Astrocyte (in vitro differentiated cells and primary cell): ENCODE measurements around the gene PCDH10. TPM values are rescaled to one million over a fixed set of nuclear protein-coding genes. Genes with fewer than 3 reads are reported as not detected.

Source experiments
- DNase-seq: peaks from one replicate; pipeline ENCODE4 v3.0.0-alpha.2; 2010; ENCODE audit warnings: low read depth
- FAIRE-seq: peaks from 2 replicates; lab custom pipeline; 2011; peaks lifted over from hg19 to GRCh38; lab: Jason Lieb, UNC
- H2AFZ ChIP-seq: 2 replicates; pipeline ENCODE4 v1.6.0; 2012; ENCODE audit warnings: low read depth, low read length, inconsistent platforms
- H3K27ac ChIP-seq: 2 replicates; pipeline ENCODE4 v1.5.1; 2011; ENCODE audit warnings: low read depth, low read length, inconsistent platforms
- H3K27me3 ChIP-seq: 2 replicates; pipeline ENCODE4 v1.6.0; 2011; ENCODE audit warnings: low read length, inconsistent platforms; ENCODE audit not compliant: insufficient read depth
- H3K36me3 ChIP-seq: 2 replicates; pipeline ENCODE4 v1.5.1; 2011; ENCODE audit warnings: low read length, inconsistent platforms; ENCODE audit not compliant: insufficient read depth
- H3K4me1 ChIP-seq: 2 replicates; pipeline ENCODE4 v1.5.1; 2011; ENCODE audit warnings: low read length, inconsistent platforms; ENCODE audit not compliant: insufficient read depth
- H3K4me2 ChIP-seq: 2 replicates; pipeline ENCODE4 v1.6.0; 2012; ENCODE audit warnings: low read length, inconsistent platforms
- H3K4me3 ChIP-seq: 2 replicates; pipeline ENCODE4 v1.5.1; 2011; ENCODE audit warnings: low read depth, mild to moderate bottlenecking, low read length, inconsistent platforms; ENCODE audit not compliant: insufficient read depth
- H3K79me2 ChIP-seq: 2 replicates; pipeline ENCODE4 v1.6.0; 2012; ENCODE audit warnings: mild to moderate bottlenecking, low read length, inconsistent platforms; ENCODE audit not compliant: insufficient read depth
- H3K9ac ChIP-seq: 2 replicates; pipeline ENCODE4 v1.6.0; 2012; ENCODE audit warnings: mild to moderate bottlenecking, low read length, inconsistent platforms
- H3K9me3 ChIP-seq: 2 replicates; pipeline ENCODE4 v1.5.1; 2012; ENCODE audit warnings: low read depth, mild to moderate bottlenecking, low read length, inconsistent platforms; ENCODE audit not compliant: insufficient read depth
- H4K20me1 ChIP-seq: 2 replicates; pipeline ENCODE4 v1.6.0; 2012; ENCODE audit warnings: low read length, inconsistent platforms; ENCODE audit not compliant: insufficient read depth
- H3K27ac Mint-ChIP-seq: one replicate; pipeline ENCODE4 v1.8.0; 2021; ENCODE audit warnings: mild to moderate bottlenecking, mixed read lengths; ENCODE audit not compliant: unreplicated experiment
- H3K27me3 Mint-ChIP-seq: one replicate; pipeline ENCODE4 v1.8.0; 2021; ENCODE audit warnings: low read depth, mixed read lengths; ENCODE audit not compliant: unreplicated experiment
- H3K36me3 Mint-ChIP-seq: one replicate; pipeline ENCODE4 v1.8.0; 2021; ENCODE audit warnings: low read depth, mixed read lengths; ENCODE audit not compliant: unreplicated experiment
- H3K4me1 Mint-ChIP-seq: one replicate; pipeline ENCODE4 v1.8.0; 2021; ENCODE audit warnings: low read depth, mixed read lengths; ENCODE audit not compliant: unreplicated experiment
- H3K4me3 Mint-ChIP-seq: one replicate; pipeline ENCODE4 v1.8.0; 2021; ENCODE audit warnings: mild to moderate bottlenecking, moderate library complexity, mixed read lengths; ENCODE audit not compliant: unreplicated experiment
- H3K9me3 Mint-ChIP-seq: one replicate; pipeline ENCODE4 v1.8.0; 2021; ENCODE audit warnings: mild to moderate bottlenecking, mixed read lengths; ENCODE audit not compliant: unreplicated experiment
- EZH2 ChIP-seq: IDR thresholded peaks from 2 replicates; pipeline ENCODE4 v1.6.1; 2012; ENCODE audit warnings: mild to moderate bottlenecking, low read length, inconsistent platforms; ENCODE audit not compliant: insufficient read depth
- total RNA-seq: library from RNA; stranded (reverse); gene quantifications from 2 replicates; pipeline ENCODE4 v1.2.1, GENCODE V29; 2021
- TF ChIP-seq, protein P1 (sequence below): IDR thresholded peaks from 2 replicates; pipeline ENCODE4 v1.5.1; 2011; ENCODE audit warnings: low read depth, mild to moderate bottlenecking, inconsistent platforms, low read length, moderate library complexity; ENCODE audit not compliant: insufficient read depth

PCDH10 gene
- total RNA-seq, 1 donor from 2014 or later = 12.5 TPM

DNA sequence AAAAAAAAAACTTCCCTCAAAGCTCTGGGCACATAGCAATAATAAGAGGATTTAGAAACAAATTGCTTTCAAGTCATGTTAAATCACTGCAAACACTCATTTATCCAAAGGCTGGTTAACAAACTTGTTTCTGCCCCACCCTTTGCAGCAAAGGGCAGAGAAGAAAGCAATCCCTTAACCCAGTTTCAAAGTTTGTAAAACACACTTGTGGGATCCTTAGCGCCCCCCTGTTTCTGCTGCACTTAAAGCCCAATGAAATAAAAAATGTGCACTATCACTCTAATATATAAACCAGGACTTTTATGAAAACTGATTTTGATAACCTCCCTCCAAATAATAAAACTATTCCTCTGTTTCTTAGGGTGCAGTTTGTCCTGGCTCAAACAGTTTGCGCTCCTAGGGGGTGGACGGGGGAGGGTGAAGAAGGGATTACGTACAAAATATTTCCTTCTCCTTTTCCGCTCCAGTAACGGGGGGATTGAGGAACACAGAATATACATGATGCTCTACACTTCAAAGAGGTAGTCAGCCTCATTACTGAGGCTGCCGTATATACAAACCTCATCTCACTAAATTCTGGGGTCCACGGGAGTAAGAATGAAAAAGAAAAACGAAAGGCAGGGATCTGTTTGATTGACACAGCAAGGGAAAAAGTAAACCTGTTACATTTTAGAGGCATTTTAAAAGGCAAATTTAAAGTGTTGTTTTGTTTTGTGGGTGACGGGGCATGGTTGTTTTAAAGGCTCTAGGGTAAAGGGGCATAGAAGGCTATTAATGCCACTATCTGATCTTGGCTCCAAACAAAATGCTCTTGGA lies 3.1 kb upstream of the PCDH10 start:
- no peak for TF ChIP-seq EZH2
- TF ChIP-seq, protein P1, sequence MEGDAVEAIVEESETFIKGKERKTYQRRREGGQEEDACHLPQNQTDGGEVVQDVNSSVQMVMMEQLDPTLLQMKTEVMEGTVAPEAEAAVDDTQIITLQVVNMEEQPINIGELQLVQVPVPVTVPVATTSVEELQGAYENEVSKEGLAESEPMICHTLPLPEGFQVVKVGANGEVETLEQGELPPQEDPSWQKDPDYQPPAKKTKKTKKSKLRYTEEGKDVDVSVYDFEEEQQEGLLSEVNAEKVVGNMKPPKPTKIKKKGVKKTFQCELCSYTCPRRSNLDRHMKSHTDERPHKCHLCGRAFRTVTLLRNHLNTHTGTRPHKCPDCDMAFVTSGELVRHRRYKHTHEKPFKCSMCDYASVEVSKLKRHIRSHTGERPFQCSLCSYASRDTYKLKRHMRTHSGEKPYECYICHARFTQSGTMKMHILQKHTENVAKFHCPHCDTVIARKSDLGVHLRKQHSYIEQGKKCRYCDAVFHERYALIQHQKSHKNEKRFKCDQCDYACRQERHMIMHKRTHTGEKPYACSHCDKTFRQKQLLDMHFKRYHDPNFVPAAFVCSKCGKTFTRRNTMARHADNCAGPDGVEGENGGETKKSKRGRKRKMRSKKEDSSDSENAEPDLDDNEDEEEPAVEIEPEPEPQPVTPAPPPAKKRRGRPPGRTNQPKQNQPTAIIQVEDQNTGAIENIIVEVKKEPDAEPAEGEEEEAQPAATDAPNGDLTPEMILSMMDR = no peak
- no peak for DNase-seq
- Histone ChIP-seq H3K36me3 (no peaks in the 10 kb centered on the region), H2AFZ (peak overlapping the region; percentile 77), H3K4me3 (peak overlapping the region; percentile 90), H3K9me3 (no peaks in the 10 kb centered on the region), H3K4me2 (peak overlapping the region; percentile 100), H4K20me1 (peaks cover 2% of the 10 kb centered on the region), H3K27ac (no peak overlapping the region), H3K9ac (peak overlapping the region; percentile 67), H3K27me3 (no peaks in the 10 kb centered on the region), H3K79me2 (peaks cover 10% of the 10 kb centered on the region), H3K4me1 (peaks cover 21% of the 10 kb centered on the region)
- FAIRE-seq = no peak
- peaks cover 11% of the 10 kb centered on the region for H3K4me1 Mint-ChIP-seq
- H3K27me3 Mint-ChIP-seq = peaks cover 22% of the 10 kb centered on the region
- peak overlapping the region; percentile 73 for H3K27ac Mint-ChIP-seq
- H3K4me3 Mint-ChIP-seq = peak overlapping the region; percentile 93
- H3K36me3 Mint-ChIP-seq = no peaks in the 10 kb centered on the region
- H3K9me3 Mint-ChIP-seq = peaks cover 5% of the 10 kb centered on the region

DNA sequence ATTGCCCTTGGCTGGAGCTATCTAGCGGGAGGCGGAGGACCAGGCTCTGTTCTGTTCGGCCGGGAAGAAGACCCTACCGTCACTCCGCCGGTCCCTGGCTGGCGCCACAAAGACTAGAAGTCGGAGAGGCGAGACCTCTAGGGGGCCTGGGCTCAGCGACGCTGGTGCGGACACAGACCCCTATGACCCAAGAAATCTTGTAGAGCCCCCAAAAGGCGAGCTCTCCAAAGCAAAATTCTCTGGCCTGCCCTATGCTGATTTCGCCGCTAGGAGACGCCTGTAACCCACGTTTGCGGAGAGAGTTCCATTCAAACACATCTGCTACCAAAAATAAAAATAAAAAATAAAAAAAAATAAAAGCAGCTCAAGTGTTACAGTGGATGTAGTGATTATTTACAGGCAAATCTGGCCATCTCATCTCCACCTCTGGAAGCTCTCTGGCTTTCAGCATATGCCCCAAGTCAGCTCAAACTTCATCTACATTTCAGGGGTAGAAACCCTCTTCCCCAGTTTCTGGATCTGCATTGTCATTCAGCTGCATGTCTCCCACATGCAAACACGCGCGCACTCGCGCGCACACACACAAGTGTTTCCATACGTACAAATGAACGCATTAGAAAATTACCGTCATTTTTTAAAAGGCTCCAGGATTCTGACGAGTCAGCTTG lies 2.4 kb upstream of the PCDH10 start:
- Histone ChIP-seq H3K4me3 (peak overlapping the region; percentile 90), H3K27ac (no peak overlapping the region), H3K36me3 (no peaks in the 10 kb centered on the region), H3K27me3 (no peaks in the 10 kb centered on the region), H3K79me2 (peaks cover 17% of the 10 kb centered on the region), H2AFZ (peak overlapping the region; percentile 77), H3K4me2 (peak overlapping the region; percentile 100), H3K9me3 (no peaks in the 10 kb centered on the region), H4K20me1 (peaks cover 3% of the 10 kb centered on the region), H3K9ac (peak overlapping the region; percentile 67), H3K4me1 (peaks cover 26% of the 10 kb centered on the region)
- Mint-ChIP-seq H3K4me1 (peaks cover 11% of the 10 kb centered on the region), H3K27me3 (peaks cover 29% of the 10 kb centered on the region), H3K9me3 (peaks cover 5% of the 10 kb centered on the region), H3K36me3 (no peaks in the 10 kb centered on the region), H3K27ac (peak overlapping the region; percentile 73), H3K4me3 (peak overlapping the region; percentile 93)
- TF ChIP-seq, protein P1 = peak; percentile 98
- no peak for TF ChIP-seq EZH2
- DNase-seq (peak; percentile 36), FAIRE-seq (no peak)
